Nephron (organoid): ENCODE measurements around the gene TENM4.

Source experiments
- H3K27ac Mint-ChIP-seq, 3 experiments: 2 replicates each; pipeline ENCODE4 v1.8.0; 2020; ENCODE audit warnings: mixed read lengths in 3 of 3, mild to moderate bottlenecking in 2 of 3, moderate library complexity in 1 of 3
- H3K27me3 Mint-ChIP-seq: 2 replicates; pipeline ENCODE4 v1.8.0; 2021; ENCODE audit warnings: low read depth, mild to moderate bottlenecking, moderate library complexity, mixed read lengths
- H3K36me3 Mint-ChIP-seq: 2 replicates; pipeline ENCODE4 v1.8.0; 2020; ENCODE audit warnings: low read depth, mixed read lengths
- H3K4me1 Mint-ChIP-seq: 2 replicates; pipeline ENCODE4 v1.8.0; 2020; ENCODE audit warnings: mixed read lengths
- H3K4me3 Mint-ChIP-seq, 3 experiments: 2 replicates each; pipeline ENCODE4 v1.8.0; 2020; ENCODE audit warnings: mild to moderate bottlenecking in 3 of 3, mixed read lengths in 3 of 3, moderate library complexity in 2 of 3
- H3K9me3 Mint-ChIP-seq: 2 replicates; pipeline ENCODE4 v1.8.0; 2020; ENCODE audit warnings: mixed read lengths
- TF ChIP-seq, protein P1 (sequence below), 3 experiments: fragments of 200-600 bp; sonication (generic); IDR thresholded peaks; one replicate each; pipeline ENCODE4 v1.5.0; 2021; ENCODE audit warnings: antibody characterized with exemption in 3 of 3; ENCODE audit not compliant: unreplicated experiment in 3 of 3

The TENM4 gene

GRCh38 chr11:79440571-79441460 is at the start of gene TENM4:
Gene TENM4, minus strand, starts transcription at chr11:79441030. Its CDS starts 371,086 bp downstream, at chr11:79069944.
- Mint-ChIP-seq H3K4me1 (peaks cover 33% of the 10 kb centered on the region), H3K9me3 (no peaks in the 10 kb centered on the region), H3K4me3 (peak within 1 kb of the TSS; percentile 92 to 97 (median 96)), H3K36me3 (no peaks in the 10 kb centered on the region), H3K27me3 (peaks cover 36% of the 10 kb centered on the region), H3K27ac (peak within 1 kb of the TSS; percentile 88 to 97 (median 96))
- TF ChIP-seq, protein P1, sequence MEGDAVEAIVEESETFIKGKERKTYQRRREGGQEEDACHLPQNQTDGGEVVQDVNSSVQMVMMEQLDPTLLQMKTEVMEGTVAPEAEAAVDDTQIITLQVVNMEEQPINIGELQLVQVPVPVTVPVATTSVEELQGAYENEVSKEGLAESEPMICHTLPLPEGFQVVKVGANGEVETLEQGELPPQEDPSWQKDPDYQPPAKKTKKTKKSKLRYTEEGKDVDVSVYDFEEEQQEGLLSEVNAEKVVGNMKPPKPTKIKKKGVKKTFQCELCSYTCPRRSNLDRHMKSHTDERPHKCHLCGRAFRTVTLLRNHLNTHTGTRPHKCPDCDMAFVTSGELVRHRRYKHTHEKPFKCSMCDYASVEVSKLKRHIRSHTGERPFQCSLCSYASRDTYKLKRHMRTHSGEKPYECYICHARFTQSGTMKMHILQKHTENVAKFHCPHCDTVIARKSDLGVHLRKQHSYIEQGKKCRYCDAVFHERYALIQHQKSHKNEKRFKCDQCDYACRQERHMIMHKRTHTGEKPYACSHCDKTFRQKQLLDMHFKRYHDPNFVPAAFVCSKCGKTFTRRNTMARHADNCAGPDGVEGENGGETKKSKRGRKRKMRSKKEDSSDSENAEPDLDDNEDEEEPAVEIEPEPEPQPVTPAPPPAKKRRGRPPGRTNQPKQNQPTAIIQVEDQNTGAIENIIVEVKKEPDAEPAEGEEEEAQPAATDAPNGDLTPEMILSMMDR (IDR thresholded peaks at IDR 0.05; ENCODE audit: unreplicated experiment in 3 of 3) = peak; percentile 21 to 49 (median 33)

- no peaks in the 10 kb centered on the region for H3K36me3 Mint-ChIP-seq
- TF ChIP-seq, protein P1 (IDR thresholded peaks at IDR 0.05; ENCODE audit: unreplicated experiment in 3 of 3) = no peak
- no peaks in the 10 kb centered on the region for H3K4me1 Mint-ChIP-seq
- H3K27me3 Mint-ChIP-seq = peaks cover 18% of the 10 kb centered on the region
- no peak overlapping the region for H3K27ac Mint-ChIP-seq
- no peaks in the 10 kb centered on the region for H3K9me3 Mint-ChIP-seq
- no peak overlapping the region for H3K4me3 Mint-ChIP-seq
Measured at GRCh38 chr11:79488286-79488685, 47.5 kb upstream of the TENM4 start.

DNA sequence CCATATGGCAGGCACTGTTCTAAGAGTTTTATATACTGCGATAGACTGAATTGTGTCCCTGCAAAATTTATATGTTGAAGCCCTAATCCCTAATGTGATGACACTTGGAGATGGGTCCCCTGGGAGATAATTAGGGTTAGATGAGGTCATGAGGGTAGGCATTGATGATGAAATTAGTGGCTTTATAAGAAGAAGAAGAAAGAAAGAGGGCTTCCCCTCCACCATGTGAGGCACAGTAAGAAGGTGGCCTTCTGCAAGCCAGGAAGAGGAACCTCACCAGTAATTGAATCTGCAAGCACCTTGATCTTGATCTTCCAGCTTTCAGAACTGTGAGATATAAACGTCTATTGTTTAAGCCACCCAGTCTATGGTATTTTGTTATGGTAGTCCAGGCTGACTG is 46.6 kb upstream of the TENM4 start:
- Mint-ChIP-seq H3K9me3 (no peaks in the 10 kb centered on the region), H3K36me3 (no peaks in the 10 kb centered on the region), H3K4me3 (no peak overlapping the region), H3K27me3 (peaks cover 17% of the 10 kb centered on the region), H3K27ac (no peak overlapping the region), H3K4me1 (no peaks in the 10 kb centered on the region)
- TF ChIP-seq, protein P1 (IDR thresholded peaks at IDR 0.05; ENCODE audit: unreplicated experiment in 3 of 3) = no peak

- Mint-ChIP-seq H3K27ac (no peak overlapping the region), H3K9me3 (no peaks in the 10 kb centered on the region), H3K27me3 (peaks cover 17% of the 10 kb centered on the region), H3K4me3 (no peak overlapping the region), H3K36me3 (no peaks in the 10 kb centered on the region), H3K4me1 (no peaks in the 10 kb centered on the region)
- TF ChIP-seq, protein P1 (IDR thresholded peaks at IDR 0.05; ENCODE audit: unreplicated experiment in 3 of 3) = no peak
Measured at GRCh38 chr11:79486242-79486984, 45.6 kb upstream of the TENM4 start.

- Mint-ChIP-seq H3K27ac (no peak overlapping the region), H3K36me3 (no peaks in the 10 kb centered on the region), H3K27me3 (peaks cover 17% of the 10 kb centered on the region), H3K4me3 (no peak overlapping the region), H3K4me1 (no peaks in the 10 kb centered on the region), H3K9me3 (no peaks in the 10 kb centered on the region)
- TF ChIP-seq, protein P1 (IDR thresholded peaks at IDR 0.05; ENCODE audit: unreplicated experiment in 3 of 3) = no peak
Measured at GRCh38 chr11:79485694-79486093, 44.9 kb upstream of the TENM4 start.
